Liver (tissue), 3 donors: ENCODE results near the gene DGKB.

Experiments used
- EGR1 ChIP-seq, 2 donors: IDR thresholded peaks; 2 replicates each; pipeline ENCODE4 v1.6.1; 2016 to 2018; ENCODE audit warnings: antibody characterized with exemption in 2 of 2, low read depth in 2 of 2
- FOXA1 ChIP-seq: IDR thresholded peaks from 2 replicates; pipeline ENCODE4 v1.6.1; 2016; ENCODE audit warnings: antibody characterized with exemption
- GABPA ChIP-seq, 2 donors: IDR thresholded peaks in 1 of 2; conservative IDR thresholded peaks in 1 of 2; 2 replicates each; pipeline ENCODE4 v1.6.1; 2016; ENCODE audit warnings: antibody characterized with exemption in 2 of 2, mild to moderate bottlenecking in 1 of 2, moderate library complexity in 1 of 2
- JUND ChIP-seq, 2 donors: IDR thresholded peaks; 2 replicates each; pipeline ENCODE4 v1.6.1; 2016; ENCODE audit warnings: antibody characterized with exemption in 2 of 2
- MAX ChIP-seq: IDR thresholded peaks from 2 replicates; pipeline ENCODE4 v1.6.1; 2016; ENCODE audit warnings: antibody characterized with exemption
- NR2F2 ChIP-seq: IDR thresholded peaks from 2 replicates; pipeline ENCODE4 v1.6.1; 2016; ENCODE audit warnings: antibody characterized with exemption
- RAD21 ChIP-seq, 2 donors: IDR thresholded peaks; 2 replicates each; pipeline ENCODE4 v1.6.1; 2016; ENCODE audit warnings: antibody characterized with exemption in 2 of 2, mild to moderate bottlenecking in 2 of 2
- RXRA ChIP-seq, 2 donors: IDR thresholded peaks; 2 replicates each; pipeline ENCODE4 v1.6.1; 2017 to 2018; ENCODE audit warnings: antibody characterized with exemption in 2 of 2, mild to moderate bottlenecking in 1 of 2
- SP1 ChIP-seq: IDR thresholded peaks from 2 replicates; pipeline ENCODE4 v1.6.1; 2018; ENCODE audit warnings: antibody characterized with exemption, mild to moderate bottlenecking
- TAF1 ChIP-seq: conservative IDR thresholded peaks from 2 replicates; pipeline ENCODE4 v1.6.1; 2016; ENCODE audit warnings: antibody characterized with exemption, mild to moderate bottlenecking
- TF ChIP-seq, protein P1 (sequence below): fragments of 150-350 bp; IDR thresholded peaks from 2 replicates; pipeline ENCODE4 v1.5.1; 2017; ENCODE audit warnings: improper control_type of control experiment, low read depth, low read length; ENCODE audit not compliant: missing input control
- TF ChIP-seq, protein P2 (sequence below): IDR thresholded peaks from 2 replicates; pipeline ENCODE4 v1.6.1; 2016; ENCODE audit warnings: antibody characterized with exemption
- TF ChIP-seq, protein P3 (sequence below): IDR thresholded peaks from 2 replicates; pipeline ENCODE4 v1.6.1; 2016; ENCODE audit warnings: antibody characterized with exemption, mild to moderate bottlenecking
- TF ChIP-seq, protein P4 (sequence below): IDR thresholded peaks from 2 replicates; pipeline ENCODE4 v1.6.1; 2016; ENCODE audit warnings: antibody characterized with exemption
- donor health status: healthy.
- donor health status: healthy.

DNA sequence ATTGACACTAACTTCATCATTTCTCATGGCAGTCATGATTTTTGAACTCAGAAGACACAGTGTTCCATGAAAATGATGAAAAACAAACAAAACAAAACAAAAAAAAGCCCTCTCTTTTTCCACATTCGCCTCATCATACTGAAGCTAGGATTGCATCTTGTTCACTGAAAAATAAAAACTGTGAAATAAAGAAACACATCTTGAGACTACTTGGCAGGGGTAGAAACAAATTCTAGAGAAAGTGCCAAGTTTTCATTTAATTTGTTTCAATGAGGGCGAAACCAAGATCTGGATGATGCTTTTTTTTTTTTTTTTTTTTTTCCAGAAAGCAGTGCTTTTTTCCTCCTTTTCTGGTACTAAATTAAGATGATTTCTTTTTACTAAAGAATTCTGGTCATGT lies 562.7 kb downstream of the DGKB start:
- TF ChIP-seq, protein P1, sequence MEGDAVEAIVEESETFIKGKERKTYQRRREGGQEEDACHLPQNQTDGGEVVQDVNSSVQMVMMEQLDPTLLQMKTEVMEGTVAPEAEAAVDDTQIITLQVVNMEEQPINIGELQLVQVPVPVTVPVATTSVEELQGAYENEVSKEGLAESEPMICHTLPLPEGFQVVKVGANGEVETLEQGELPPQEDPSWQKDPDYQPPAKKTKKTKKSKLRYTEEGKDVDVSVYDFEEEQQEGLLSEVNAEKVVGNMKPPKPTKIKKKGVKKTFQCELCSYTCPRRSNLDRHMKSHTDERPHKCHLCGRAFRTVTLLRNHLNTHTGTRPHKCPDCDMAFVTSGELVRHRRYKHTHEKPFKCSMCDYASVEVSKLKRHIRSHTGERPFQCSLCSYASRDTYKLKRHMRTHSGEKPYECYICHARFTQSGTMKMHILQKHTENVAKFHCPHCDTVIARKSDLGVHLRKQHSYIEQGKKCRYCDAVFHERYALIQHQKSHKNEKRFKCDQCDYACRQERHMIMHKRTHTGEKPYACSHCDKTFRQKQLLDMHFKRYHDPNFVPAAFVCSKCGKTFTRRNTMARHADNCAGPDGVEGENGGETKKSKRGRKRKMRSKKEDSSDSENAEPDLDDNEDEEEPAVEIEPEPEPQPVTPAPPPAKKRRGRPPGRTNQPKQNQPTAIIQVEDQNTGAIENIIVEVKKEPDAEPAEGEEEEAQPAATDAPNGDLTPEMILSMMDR, result no peak
- TF ChIP-seq, protein P2, sequence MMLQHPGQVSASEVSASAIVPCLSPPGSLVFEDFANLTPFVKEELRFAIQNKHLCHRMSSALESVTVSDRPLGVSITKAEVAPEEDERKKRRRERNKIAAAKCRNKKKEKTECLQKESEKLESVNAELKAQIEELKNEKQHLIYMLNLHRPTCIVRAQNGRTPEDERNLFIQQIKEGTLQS, result no peak
- no peak for TF ChIP-seq TAF1
- no peak for TF ChIP-seq RAD21 (IDR thresholded peaks at IDR 0.05)
- no peak for TF ChIP-seq RXRA (IDR thresholded peaks at IDR 0.05)
- no peak for TF ChIP-seq NR2F2
- no peak for TF ChIP-seq JUND (IDR thresholded peaks at IDR 0.05)
- no peak for TF ChIP-seq GABPA (IDR thresholded peaks at IDR 0.05 in 1 of 2, conservative IDR thresholded peaks at IDR 0.05 in 1 of 2)
- TF ChIP-seq, protein P3, sequence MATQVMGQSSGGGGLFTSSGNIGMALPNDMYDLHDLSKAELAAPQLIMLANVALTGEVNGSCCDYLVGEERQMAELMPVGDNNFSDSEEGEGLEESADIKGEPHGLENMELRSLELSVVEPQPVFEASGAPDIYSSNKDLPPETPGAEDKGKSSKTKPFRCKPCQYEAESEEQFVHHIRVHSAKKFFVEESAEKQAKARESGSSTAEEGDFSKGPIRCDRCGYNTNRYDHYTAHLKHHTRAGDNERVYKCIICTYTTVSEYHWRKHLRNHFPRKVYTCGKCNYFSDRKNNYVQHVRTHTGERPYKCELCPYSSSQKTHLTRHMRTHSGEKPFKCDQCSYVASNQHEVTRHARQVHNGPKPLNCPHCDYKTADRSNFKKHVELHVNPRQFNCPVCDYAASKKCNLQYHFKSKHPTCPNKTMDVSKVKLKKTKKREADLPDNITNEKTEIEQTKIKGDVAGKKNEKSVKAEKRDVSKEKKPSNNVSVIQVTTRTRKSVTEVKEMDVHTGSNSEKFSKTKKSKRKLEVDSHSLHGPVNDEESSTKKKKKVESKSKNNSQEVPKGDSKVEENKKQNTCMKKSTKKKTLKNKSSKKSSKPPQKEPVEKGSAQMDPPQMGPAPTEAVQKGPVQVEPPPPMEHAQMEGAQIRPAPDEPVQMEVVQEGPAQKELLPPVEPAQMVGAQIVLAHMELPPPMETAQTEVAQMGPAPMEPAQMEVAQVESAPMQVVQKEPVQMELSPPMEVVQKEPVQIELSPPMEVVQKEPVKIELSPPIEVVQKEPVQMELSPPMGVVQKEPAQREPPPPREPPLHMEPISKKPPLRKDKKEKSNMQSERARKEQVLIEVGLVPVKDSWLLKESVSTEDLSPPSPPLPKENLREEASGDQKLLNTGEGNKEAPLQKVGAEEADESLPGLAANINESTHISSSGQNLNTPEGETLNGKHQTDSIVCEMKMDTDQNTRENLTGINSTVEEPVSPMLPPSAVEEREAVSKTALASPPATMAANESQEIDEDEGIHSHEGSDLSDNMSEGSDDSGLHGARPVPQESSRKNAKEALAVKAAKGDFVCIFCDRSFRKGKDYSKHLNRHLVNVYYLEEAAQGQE, result no peak
- TF ChIP-seq FOXA1, result no peak
- TF ChIP-seq, protein P4, sequence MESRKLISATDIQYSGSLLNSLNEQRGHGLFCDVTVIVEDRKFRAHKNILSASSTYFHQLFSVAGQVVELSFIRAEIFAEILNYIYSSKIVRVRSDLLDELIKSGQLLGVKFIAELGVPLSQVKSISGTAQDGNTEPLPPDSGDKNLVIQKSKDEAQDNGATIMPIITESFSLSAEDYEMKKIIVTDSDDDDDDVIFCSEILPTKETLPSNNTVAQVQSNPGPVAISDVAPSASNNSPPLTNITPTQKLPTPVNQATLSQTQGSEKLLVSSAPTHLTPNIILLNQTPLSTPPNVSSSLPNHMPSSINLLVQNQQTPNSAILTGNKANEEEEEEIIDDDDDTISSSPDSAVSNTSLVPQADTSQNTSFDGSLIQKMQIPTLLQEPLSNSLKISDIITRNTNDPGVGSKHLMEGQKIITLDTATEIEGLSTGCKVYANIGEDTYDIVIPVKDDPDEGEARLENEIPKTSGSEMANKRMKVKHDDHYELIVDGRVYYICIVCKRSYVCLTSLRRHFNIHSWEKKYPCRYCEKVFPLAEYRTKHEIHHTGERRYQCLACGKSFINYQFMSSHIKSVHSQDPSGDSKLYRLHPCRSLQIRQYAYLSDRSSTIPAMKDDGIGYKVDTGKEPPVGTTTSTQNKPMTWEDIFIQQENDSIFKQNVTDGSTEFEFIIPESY, result no peak
- no peak for TF ChIP-seq MAX
- no peak for TF ChIP-seq EGR1 (IDR thresholded peaks at IDR 0.05; ENCODE audit: low read depth in 2 of 2)
- no peak for TF ChIP-seq SP1
